ENCODE results near the gene NCBP3. TPM values are rescaled to one million over a fixed set of nuclear protein-coding genes. Genes with fewer than 3 reads are reported as not detected.

Gene NCBP3
- total RNA-seq, 6 experiments from 2014 or later, result 22.4 to 28.6 (median 25.3) TPM

GRCh38 chr17:3852561-3852960 is 6.5 kb upstream of the NCBP3 start:
- Mint-ChIP-seq H3K4me3 (no peak overlapping the region), H3K27me3 (ENCODE audit: insufficient read depth) (peaks cover 9% of the 10 kb centered on the region), H3K27ac (no peak overlapping the region), H3K4me1 (ENCODE audit: low read depth) (peaks cover 5% of the 10 kb centered on the region; the same call in 1 of the 2 replicates), H3K36me3 (ENCODE audit: low read depth) (no peaks in the 10 kb centered on the region), H3K9me3 (no peaks in the 10 kb centered on the region)
- no peak for TF ChIP-seq CTCF (IDR thresholded peaks at IDR 0.05)
- DNase-seq, result no peak

DNA sequence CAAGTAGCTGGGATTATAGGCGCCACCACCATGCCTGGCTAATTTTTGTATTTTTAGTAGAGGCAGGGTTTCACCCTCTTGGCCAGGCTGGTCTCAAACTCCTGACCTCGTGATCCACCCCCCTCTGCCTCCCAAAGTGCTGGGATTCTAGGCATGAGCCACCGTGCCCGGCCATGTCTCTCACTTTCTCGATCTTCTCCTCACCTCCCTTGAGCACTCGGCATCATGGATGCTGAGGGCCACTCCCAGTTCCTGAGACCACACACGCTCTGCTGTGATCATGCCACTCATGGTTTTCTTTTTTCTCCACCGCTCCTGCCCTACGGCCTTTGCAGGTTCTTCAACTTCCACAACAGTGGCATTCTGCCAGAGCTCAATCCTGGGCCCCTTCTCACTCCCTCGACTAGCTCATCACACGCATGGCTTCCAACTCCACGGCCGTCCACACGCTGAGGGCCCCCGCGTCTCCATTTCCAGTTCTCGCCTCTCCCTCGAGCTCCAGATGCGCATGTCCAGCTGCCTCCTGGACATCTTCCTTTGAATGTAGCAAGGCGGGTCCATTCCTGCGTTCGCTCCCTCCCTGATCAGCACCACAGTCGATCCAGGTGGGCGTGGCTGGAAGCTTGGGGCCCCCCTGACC is 5.5 kb upstream of the NCBP3 start:
- DNase-seq, result no peak
- Mint-ChIP-seq H3K27me3 (ENCODE audit: insufficient read depth) (peaks cover 9% of the 10 kb centered on the region), H3K4me1 (ENCODE audit: low read depth) (peaks cover 10% of the 10 kb centered on the region; the same call in 1 of the 2 replicates), H3K4me3 (no peak overlapping the region), H3K27ac (no peak overlapping the region), H3K36me3 (ENCODE audit: low read depth) (no peaks in the 10 kb centered on the region), H3K9me3 (no peaks in the 10 kb centered on the region)
- no peak for TF ChIP-seq CTCF (IDR thresholded peaks at IDR 0.05)

GRCh38 chr17:3848229-3848835 is 2.3 kb upstream of the NCBP3 start:
- Mint-ChIP-seq H3K4me1 (ENCODE audit: low read depth) (peaks cover 27% of the 10 kb centered on the region), H3K27ac (no peak overlapping the region), H3K27me3 (ENCODE audit: insufficient read depth) (peaks cover 9% of the 10 kb centered on the region), H3K4me3 (no peak overlapping the region), H3K36me3 (ENCODE audit: low read depth) (peaks cover 8% of the 10 kb centered on the region), H3K9me3 (no peaks in the 10 kb centered on the region)
- no peak for DNase-seq
- no peak for TF ChIP-seq CTCF (IDR thresholded peaks at IDR 0.05)

- Mint-ChIP-seq H3K9me3 (no peaks in the 10 kb centered on the region), H3K4me3 (peak overlapping the region; percentile 26), H3K27me3 (ENCODE audit: insufficient read depth) (peaks cover 9% of the 10 kb centered on the region), H3K27ac (peak overlapping the region; percentile 33; the same call in 1 of the 2 replicates), H3K36me3 (ENCODE audit: low read depth) (peaks cover 8% of the 10 kb centered on the region), H3K4me1 (ENCODE audit: low read depth) (peaks cover 27% of the 10 kb centered on the region)
- TF ChIP-seq CTCF (IDR thresholded peaks at IDR 0.05), result no peak
- DNase-seq, result no peak
These were observed 1.2 kb upstream of the NCBP3 start for GRCh38 chr17:3847165-3847670.

DNA sequence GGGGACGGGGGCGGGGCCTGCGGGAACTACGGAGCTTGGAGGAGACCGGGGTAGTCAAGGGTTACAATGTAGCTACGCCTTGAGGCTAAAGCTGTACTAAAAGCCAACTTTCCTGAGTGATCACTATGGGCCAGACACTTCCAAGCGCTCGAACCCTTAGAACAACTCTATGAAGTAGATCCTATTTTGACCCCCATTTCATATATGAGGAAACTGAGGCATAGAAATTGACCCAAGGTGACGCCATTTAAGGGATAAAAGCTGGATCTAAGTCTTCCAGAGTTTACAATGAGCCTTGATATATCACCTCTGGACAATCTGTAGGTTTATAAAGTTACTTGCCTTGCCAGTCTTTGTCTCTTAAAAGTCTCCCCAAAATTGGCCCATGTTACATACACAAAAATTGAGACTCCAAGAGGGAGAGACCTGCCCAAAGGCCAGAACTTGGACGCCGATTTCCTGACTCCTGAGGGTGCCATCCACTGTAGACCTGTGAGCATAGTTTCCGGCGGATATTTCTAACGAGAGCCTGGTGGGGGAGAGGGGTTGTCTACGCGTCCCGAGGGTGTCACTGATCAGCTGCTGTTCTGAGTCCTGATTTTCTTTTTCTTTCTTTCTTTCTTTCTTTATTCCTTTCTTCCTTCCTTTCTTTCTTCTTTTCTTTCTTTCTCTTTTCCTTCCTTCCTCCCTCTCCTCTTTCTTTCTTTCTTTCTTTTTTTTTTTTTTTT is 555 bp upstream of the NCBP3 start:
- H3K27ac Mint-ChIP-seq, result peak overlapping the region; percentile 33; the same call in 1 of the 2 replicates
- peak; percentile 17; the same call in 1 of the 2 replicates for TF ChIP-seq CTCF (IDR thresholded peaks at IDR 0.05)
- DNase-seq, result no peak
- H3K4me1 Mint-ChIP-seq (ENCODE audit: low read depth), result peaks cover 27% of the 10 kb centered on the region
- H3K27me3 Mint-ChIP-seq (ENCODE audit: insufficient read depth), result peaks cover 9% of the 10 kb centered on the region; the same call in 1 of the 2 replicates
- peaks cover 8% of the 10 kb centered on the region for H3K36me3 Mint-ChIP-seq (ENCODE audit: low read depth)
- H3K4me3 Mint-ChIP-seq, result peak overlapping the region; percentile 99
- H3K9me3 Mint-ChIP-seq, result no peaks in the 10 kb centered on the region
